A549 (cell line): ENCODE results near the gene FDPS. TPM values are rescaled to one million over a fixed set of nuclear protein-coding genes. Genes with fewer than 3 reads are reported as not detected.

Experiments
- ATAC-seq, 2 experiments: fragments of 200-7000 bp in 1 of 2; fragments of >200 bp in 1 of 2; cut with Nextera tagmentation in 1 of 2; cut with Tn5 transposase in 1 of 2; 3 replicates each; pipeline versions ENCODE4 v1.8.0 to v1.9.1; 2018 to 2020; ENCODE audit warnings: mild to moderate bottlenecking in 1 of 2, moderate library complexity in 1 of 2
- CTCF ChIA-PET: fragments of 300-600 bp; sonication (Branson Sonifier 250); formaldehyde crosslinking; extraction: SDS; loops from one replicate; lab custom pipeline; 2021; ENCODE audit warnings: antibody characterized with exemption, inconsistent platforms; lab: Yijun Ruan, JAX
- POLR2A ChIA-PET: fragments of 350-600 bp; formaldehyde crosslinking; extraction: SDS; loops from one replicate; lab custom pipeline; 2021; ENCODE audit warnings: antibody characterized with exemption, inconsistent platforms; lab: Yijun Ruan, JAX
- DNase-seq, 2 experiments: peaks; one replicate each; pipeline versions ENCODE4 v3.0.0 to v3.0.0-alpha.2; 2011 to 2016; ENCODE audit warnings: low read depth in 1 of 2, low spot score in 1 of 2
- FAIRE-seq: peaks from 2 replicates; lab custom pipeline; 2011; peaks lifted over from hg19 to GRCh38; lab: Jason Lieb, UNC
- H3K27ac ChIP-seq, 2 experiments: fragments of >200 bp; sonication (Bioruptor Twin); formaldehyde crosslinking; 3 replicates each; pipeline ENCODE4 v1.5.1; 2016 to 2017
- H3K4me1 ChIP-seq: fragments of >200 bp; sonication (Bioruptor Twin); formaldehyde crosslinking; 3 replicates; pipeline ENCODE4 v1.6.1; 2016
- H3K4me2 ChIP-seq: fragments of >200 bp; sonication (Bioruptor Twin); formaldehyde crosslinking; 3 replicates; pipeline ENCODE4 v1.6.1; 2016
- H3K4me3 ChIP-seq: fragments of >200 bp; sonication (Bioruptor Twin); formaldehyde crosslinking; 3 replicates; pipeline ENCODE4 v1.5.1; 2016
- H3K9me3 ChIP-seq: fragments of >200 bp; sonication (Bioruptor Twin); formaldehyde crosslinking; 3 replicates; pipeline ENCODE4 v1.6.1; 2016
- CEBPB ChIP-seq, 2 experiments: fragments of >200 bp in 1 of 2; sonication (Bioruptor Twin) in 1 of 2; formaldehyde crosslinking in 1 of 2; IDR thresholded peaks; 2 replicates each; pipeline ENCODE4 v1.6.1; 2012 to 2016
- EHMT2 ChIP-seq: fragments of 200-600 bp; sonication (generic); IDR thresholded peaks from 2 replicates; pipeline ENCODE4 v1.6.1; 2016; ENCODE audit warnings: antibody characterized with exemption, low read depth, mild to moderate bottlenecking, moderate library complexity
- GATA3 ChIP-seq: IDR thresholded peaks from 2 replicates; pipeline ENCODE4 v1.6.1; 2012; ENCODE audit warnings: borderline replicate concordance
- HOXB5 ChIP-seq: fragments of 250-450 bp; sonication (Bioruptor Pico); IDR thresholded peaks from 2 replicates; pipeline ENCODE4 v1.5.0; 2020; ENCODE audit warnings: mild to moderate bottlenecking, moderate library complexity
- JUN ChIP-seq, 2 experiments: fragments of >200 bp; sonication (Bioruptor Twin); formaldehyde crosslinking; IDR thresholded peaks; 2 replicates in 1 of 2; 3 replicates in 1 of 2; pipeline ENCODE4 v1.6.1; 2016 to 2017
- PHF8 ChIP-seq: fragments of 200-600 bp; sonication (generic); IDR thresholded peaks from 2 replicates; pipeline ENCODE4 v1.6.1; 2016; ENCODE audit warnings: low read depth, mild to moderate bottlenecking, antibody characterized with exemption, moderate library complexity, borderline replicate concordance
- POLR2A ChIP-seq: IDR thresholded peaks from 2 replicates; pipeline ENCODE4 v1.6.1; 2012; ENCODE audit warnings: mild to moderate bottlenecking, low read length
- POLR2AphosphoS2 ChIP-seq: conservative IDR thresholded peaks from 2 replicates; pipeline ENCODE4 v1.6.1; 2012; ENCODE audit warnings: low read length, improper control_type of control experiment, inconsistent platforms
- RAD21 ChIP-seq, 2 experiments: fragments of >200 bp in 1 of 2; sonication (Bioruptor Twin) in 1 of 2; formaldehyde crosslinking in 1 of 2; IDR thresholded peaks in 1 of 2; conservative IDR thresholded peaks in 1 of 2; 2 replicates in 1 of 2; 3 replicates in 1 of 2; pipeline ENCODE4 v1.6.1; 2012 to 2018; ENCODE audit warnings: inconsistent platforms in 1 of 2
- SREBF2 ChIP-seq: fragments of 450-650 bp; IDR thresholded peaks from 2 replicates; pipeline ENCODE4 v1.6.1; 2014; ENCODE audit warnings: mild to moderate bottlenecking, moderate library complexity
- ZSCAN20 ChIP-seq: fragments of 250-450 bp; sonication (Bioruptor Pico); IDR thresholded peaks from 2 replicates; pipeline ENCODE4 v1.8.0; 2022; ENCODE audit warnings: mild to moderate bottlenecking, moderate library complexity
- WGBS: methylation state at CpG from one replicate; pipeline ENCODE4 v1.1.6; 2017; ENCODE audit errors: missing lambda C conversion rate; 5-methylcytosine and 5-hydroxymethylcytosine counted together
- polyA plus RNA-seq, 4 experiments: library from polyadenylated mRNA; depleted of rRNA in 3 of 4; stranded (reverse); fragments of >200 nt; fragmentation: RNase III in 1 of 4; extraction: RNeasy Plus Mini Kit Qiagen cat#74134 plus additional on column Dnase treatment in 1 of 4; gene quantifications; 2 replicates in 3 of 4; 3 replicates in 1 of 4; pipeline ENCODE4 v1.2.3, GENCODE V29; 2011 to 2017
- TF ChIP-seq, protein P1 (sequence below): IDR thresholded peaks from 2 replicates; pipeline ENCODE4 v1.6.1; 2012; ENCODE audit warnings: low read depth, borderline replicate concordance
- TF ChIP-seq, protein P2 (sequence below): fragments of 450-650 bp; IDR thresholded peaks from 2 replicates; pipeline ENCODE4 v1.6.1; 2014; ENCODE audit warnings: antibody characterized with exemption
- TF ChIP-seq, protein P3 (sequence below): fragments of >200 bp; sonication (Bioruptor Twin); formaldehyde crosslinking; IDR thresholded peaks from 3 replicates; pipeline ENCODE4 v1.5.1; 2016
- TF ChIP-seq, protein P4 (sequence below): IDR thresholded peaks from 2 replicates; pipeline ENCODE4 v1.6.1; 2012

The FDPS gene
- polyA plus RNA-seq, 2 of the 4 experiments (the other 2 are of a cell fraction): 148 to 228 TPM

DNA sequence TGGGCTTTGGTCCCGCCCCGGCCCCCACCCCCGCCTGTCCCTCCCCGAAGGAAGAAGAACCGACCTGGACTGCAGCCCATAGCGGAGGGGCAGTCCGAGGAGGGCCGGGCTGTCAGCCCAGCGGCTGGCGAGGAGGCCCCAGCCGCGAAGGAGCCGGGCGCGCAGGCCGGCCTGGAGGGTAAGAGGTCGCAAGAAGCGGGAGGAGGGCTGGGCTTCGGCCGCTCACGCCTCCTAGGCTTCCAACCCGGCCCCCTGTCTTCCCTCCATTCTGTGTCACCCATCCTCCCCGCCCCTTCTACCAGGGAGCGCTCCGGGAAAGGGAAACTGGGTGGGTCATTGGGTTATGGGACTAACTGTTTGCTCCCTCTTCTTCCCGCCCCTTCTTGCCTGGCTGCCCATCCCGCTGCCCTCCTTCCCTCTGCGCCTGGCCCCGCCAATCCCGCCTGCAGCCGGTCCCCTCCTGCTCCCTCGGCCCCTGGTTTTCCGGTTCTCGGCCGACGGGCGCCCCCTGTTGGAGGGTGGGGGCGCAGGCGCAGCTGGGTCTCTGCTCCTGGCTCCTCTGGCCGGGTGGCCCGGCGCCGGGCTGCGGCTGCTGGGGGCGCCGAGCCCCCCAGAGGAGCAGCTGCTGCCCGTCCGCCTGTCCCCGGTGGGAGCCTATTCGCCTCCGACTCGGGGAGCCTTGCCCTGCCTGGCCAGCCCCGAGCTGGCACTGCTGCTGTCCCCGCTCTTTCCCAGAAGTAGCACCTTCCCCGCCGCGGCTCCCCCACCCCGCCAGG is 14.5 kb downstream of the FDPS start (continued):
- TF ChIP-seq, protein P1, sequence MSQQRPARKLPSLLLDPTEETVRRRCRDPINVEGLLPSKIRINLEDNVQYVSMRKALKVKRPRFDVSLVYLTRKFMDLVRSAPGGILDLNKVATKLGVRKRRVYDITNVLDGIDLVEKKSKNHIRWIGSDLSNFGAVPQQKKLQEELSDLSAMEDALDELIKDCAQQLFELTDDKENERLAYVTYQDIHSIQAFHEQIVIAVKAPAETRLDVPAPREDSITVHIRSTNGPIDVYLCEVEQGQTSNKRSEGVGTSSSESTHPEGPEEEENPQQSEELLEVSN: peak; percentile 57; the same call in 1 of the 2 replicates
- TF ChIP-seq HOXB5 (CRISPR knock-in tag) (no peak), RAD21 (conservative IDR thresholded peaks at IDR 0.05 in 1 of 2, IDR thresholded peaks at IDR 0.05 in 1 of 2) (peak; percentile 71 to 84), POLR2AphosphoS2 (no peak)

DNA sequence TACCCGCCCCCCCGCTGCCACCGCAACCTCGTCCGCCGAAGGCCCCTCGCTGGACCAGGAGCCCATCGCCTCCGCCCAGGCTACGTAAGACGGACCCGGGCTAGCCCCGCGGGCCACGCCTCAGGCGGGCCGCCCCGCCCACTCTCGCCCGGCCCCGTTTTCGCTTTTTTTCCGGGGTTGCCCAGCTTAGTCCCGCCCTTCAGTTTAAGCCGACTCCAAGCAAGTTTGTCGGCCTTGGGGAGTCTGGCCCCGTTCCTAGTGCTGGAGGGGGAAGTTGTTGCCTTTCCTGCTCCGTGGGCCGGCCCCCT is 15.0 kb downstream of the FDPS start:
- no peak for FAIRE-seq
- Histone ChIP-seq H3K4me3 (peak overlapping the region; percentile 71), H3K4me1 (peaks cover 20% of the 10 kb centered on the region), H3K9me3 (no peaks in the 10 kb centered on the region), H3K4me2 (peak overlapping the region; percentile 80), H3K27ac (peak overlapping the region; percentile 94 to 98)
- CTCF ChIA-PET: interaction anchor here (0.5 to 7.7 kb wide), 32 partner anchors 12 to 387 kb away, joined by 3 to 149 read pairs (median 5); partner anchors contain the start of genes CLK2, ENTREP3, FDPS and KRTCAP2
- TF ChIP-seq, protein P2, sequence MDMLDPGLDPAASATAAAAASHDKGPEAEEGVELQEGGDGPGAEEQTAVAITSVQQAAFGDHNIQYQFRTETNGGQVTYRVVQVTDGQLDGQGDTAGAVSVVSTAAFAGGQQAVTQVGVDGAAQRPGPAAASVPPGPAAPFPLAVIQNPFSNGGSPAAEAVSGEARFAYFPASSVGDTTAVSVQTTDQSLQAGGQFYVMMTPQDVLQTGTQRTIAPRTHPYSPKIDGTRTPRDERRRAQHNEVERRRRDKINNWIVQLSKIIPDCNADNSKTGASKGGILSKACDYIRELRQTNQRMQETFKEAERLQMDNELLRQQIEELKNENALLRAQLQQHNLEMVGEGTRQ: no peak
- TF ChIP-seq JUN (IDR thresholded peaks at IDR 0.05) (0 out of 5 replicates have a peak, but pooled peaks of 1 of the 2 experiments have one; percentile 44), PHF8 (peak; percentile 29; the same call in 1 of the 2 replicates)
- peak; percentile 45 to 65 for ATAC-seq
- DNase-seq: peak; percentile 77 to 93
- WGBS: 0% methylated on average over 11 of the region's 29 CpGs
- POLR2A ChIA-PET: interaction anchor here (0.7 to 2.3 kb wide), 10 partner anchors 16 to 325 kb away, joined by 3 to 14 read pairs (median 5); partner anchors contain the start of genes ASH1L, CLK2, ENTREP3 and HCN3

DNA sequence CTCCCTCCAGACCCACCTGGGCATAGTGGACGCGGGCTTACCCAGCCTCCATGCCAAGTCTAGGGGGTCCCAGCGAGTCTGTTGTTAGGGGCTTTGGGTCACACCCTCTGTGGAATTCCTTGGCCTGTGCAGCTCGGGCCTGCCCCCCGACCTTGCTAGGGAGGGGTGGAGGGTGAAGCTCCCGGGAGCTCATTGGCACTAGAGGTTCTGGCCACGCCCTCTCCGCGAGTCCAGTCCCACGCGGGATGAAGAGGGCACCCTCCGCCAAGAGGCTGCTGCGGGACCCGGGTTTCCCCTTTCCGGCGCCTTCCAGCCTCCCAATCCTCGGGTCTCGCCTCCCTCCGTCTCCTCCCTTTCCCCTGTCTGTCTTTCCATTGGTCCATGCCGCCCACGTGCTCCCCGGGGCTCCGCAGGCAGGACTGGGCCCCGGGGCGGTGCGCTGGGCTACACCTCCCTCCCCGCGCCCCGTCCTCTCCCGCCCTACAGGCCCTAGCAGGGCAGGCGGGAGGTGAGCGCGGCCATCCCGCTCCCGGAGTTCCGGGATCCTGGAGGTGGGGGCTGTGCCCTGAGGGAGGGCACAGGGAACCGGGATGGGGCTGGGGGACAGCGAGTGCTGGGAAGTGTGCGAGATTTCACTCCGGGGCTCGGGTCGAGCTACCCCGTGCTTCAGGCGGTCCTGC is 15.5 kb downstream of the FDPS start:
- FAIRE-seq (no peak), ATAC-seq (peak; percentile 77 to 85), DNase-seq (peak; percentile 97 to 98)
- ChIA-PET CTCF (interaction anchor here (0.5 to 7.7 kb wide), 32 partner anchors 12 to 386 kb away, joined by 3 to 149 read pairs (median 5); partner anchors contain the start of genes CLK2, ENTREP3, FDPS and KRTCAP2), POLR2A (interaction anchor here (0.7 to 2.3 kb wide), 9 partner anchors 17 to 324 kb away, joined by 3 to 14 read pairs (median 5); partner anchors contain the start of genes ASH1L, CLK2 and HCN3)
- Histone ChIP-seq H3K4me1 (peaks cover 20% of the 10 kb centered on the region), H3K4me3 (peak overlapping the region; percentile 71), H3K27ac (peak overlapping the region; percentile 94 to 98), H3K4me2 (peak overlapping the region; percentile 80), H3K9me3 (no peaks in the 10 kb centered on the region)
- WGBS: 0% methylated on average over 12 of the region's 44 CpGs
- TF ChIP-seq GATA3 (0 out of 2 replicates have a peak, but pooled peaks have one; percentile 21), POLR2A (peak; percentile 79), HOXB5 (CRISPR knock-in tag) (no peak), EHMT2 (no peak), SREBF2 (no peak), CEBPB (IDR thresholded peaks at IDR 0.05) (no peak), ZSCAN20 (CRISPR knock-in tag) (no peak), JUN (IDR thresholded peaks at IDR 0.05) (peak in 1 of 2 experiments; percentile 54; a peak in 2 of 5 replicates)
- TF ChIP-seq, protein P3, sequence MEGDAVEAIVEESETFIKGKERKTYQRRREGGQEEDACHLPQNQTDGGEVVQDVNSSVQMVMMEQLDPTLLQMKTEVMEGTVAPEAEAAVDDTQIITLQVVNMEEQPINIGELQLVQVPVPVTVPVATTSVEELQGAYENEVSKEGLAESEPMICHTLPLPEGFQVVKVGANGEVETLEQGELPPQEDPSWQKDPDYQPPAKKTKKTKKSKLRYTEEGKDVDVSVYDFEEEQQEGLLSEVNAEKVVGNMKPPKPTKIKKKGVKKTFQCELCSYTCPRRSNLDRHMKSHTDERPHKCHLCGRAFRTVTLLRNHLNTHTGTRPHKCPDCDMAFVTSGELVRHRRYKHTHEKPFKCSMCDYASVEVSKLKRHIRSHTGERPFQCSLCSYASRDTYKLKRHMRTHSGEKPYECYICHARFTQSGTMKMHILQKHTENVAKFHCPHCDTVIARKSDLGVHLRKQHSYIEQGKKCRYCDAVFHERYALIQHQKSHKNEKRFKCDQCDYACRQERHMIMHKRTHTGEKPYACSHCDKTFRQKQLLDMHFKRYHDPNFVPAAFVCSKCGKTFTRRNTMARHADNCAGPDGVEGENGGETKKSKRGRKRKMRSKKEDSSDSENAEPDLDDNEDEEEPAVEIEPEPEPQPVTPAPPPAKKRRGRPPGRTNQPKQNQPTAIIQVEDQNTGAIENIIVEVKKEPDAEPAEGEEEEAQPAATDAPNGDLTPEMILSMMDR: no peak
- TF ChIP-seq, protein P2: peak; percentile 98
- TF ChIP-seq, protein P1: peak; percentile 69; the same call in 1 of the 2 replicates
- TF ChIP-seq, protein P4, sequence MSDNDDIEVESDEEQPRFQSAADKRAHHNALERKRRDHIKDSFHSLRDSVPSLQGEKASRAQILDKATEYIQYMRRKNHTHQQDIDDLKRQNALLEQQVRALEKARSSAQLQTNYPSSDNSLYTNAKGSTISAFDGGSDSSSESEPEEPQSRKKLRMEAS: peak; percentile 79
